GM23338 (cell line): ENCODE results near the gene CTBP2. TPM values are rescaled to one million over a fixed set of nuclear protein-coding genes. Genes with fewer than 3 reads are reported as not detected.

Experiments used
- ATAC-seq: fragments of 200-7000 bp; cut with Tn5 transposase; 3 replicates; pipeline ENCODE4 v1.9.1; 2020
- DNase-seq: peaks from one replicate; pipeline ENCODE4 v3.0.0-alpha.2; 2015; ENCODE audit warnings: low spot score
- H2AFZ ChIP-seq: fragments of 200-600 bp; sonication (generic); 2 replicates; pipeline ENCODE4 v1.8.0; 2016; ENCODE audit warnings: antibody characterized with exemption, mild to moderate bottlenecking, moderate library complexity
- H3F3A ChIP-seq: fragments of 200-600 bp; sonication (generic); replicated peaks from 2 replicates; pipeline ENCODE4 v1.8.0; 2017; ENCODE audit warnings: antibody characterized with exemption, mixed run types, low read depth
- H3K27ac ChIP-seq: fragments of 200-600 bp; sonication (generic); 2 replicates; pipeline ENCODE4 v1.6.1; 2016; ENCODE audit warnings: low read depth
- H3K27me3 ChIP-seq: fragments of 200-600 bp; sonication (generic); 2 replicates; pipeline ENCODE4 v1.8.0; 2016; ENCODE audit warnings: mild to moderate bottlenecking, mixed run types, moderate library complexity; ENCODE audit not compliant: insufficient read depth
- H3K36me3 ChIP-seq: fragments of 200-600 bp; sonication (generic); 2 replicates; pipeline ENCODE4 v1.8.0; 2016; ENCODE audit warnings: mild to moderate bottlenecking; ENCODE audit not compliant: insufficient read depth
- H3K4me1 ChIP-seq: fragments of 200-600 bp; sonication (generic); 2 replicates; pipeline ENCODE4 v1.8.0; 2016; ENCODE audit warnings: mild to moderate bottlenecking, moderate library complexity; ENCODE audit not compliant: insufficient read depth
- H3K4me2 ChIP-seq: fragments of 200-600 bp; sonication (generic); 2 replicates; pipeline ENCODE4 v1.7.1; 2017; ENCODE audit warnings: mixed run types
- H3K4me3 ChIP-seq: fragments of 200-600 bp; sonication (generic); 2 replicates; pipeline ENCODE4 v1.6.1; 2016; ENCODE audit warnings: mixed run types
- H3K79me2 ChIP-seq: fragments of 200-600 bp; sonication (generic); replicated peaks from 2 replicates; pipeline ENCODE4 v1.8.0; 2017; ENCODE audit warnings: mild to moderate bottlenecking; ENCODE audit not compliant: insufficient read depth
- H3K9me2 ChIP-seq: fragments of 200-600 bp; sonication (generic); 2 replicates; pipeline ENCODE4 v1.8.0; 2017; ENCODE audit not compliant: insufficient read depth
- H4K20me1 ChIP-seq: fragments of 200-600 bp; sonication (generic); replicated peaks from 2 replicates; pipeline ENCODE4 v1.8.0; 2017; ENCODE audit warnings: mild to moderate bottlenecking; ENCODE audit not compliant: insufficient read depth
- H3K27ac Mint-ChIP-seq: 2 replicates; pipeline ENCODE4 v1.8.0; 2020; ENCODE audit warnings: inconsistent platforms, mild to moderate bottlenecking, moderate library complexity, mixed read lengths
- H3K27me3 Mint-ChIP-seq: 3 replicates; pipeline ENCODE4 v1.8.0; 2022; ENCODE audit warnings: low read depth, mild to moderate bottlenecking, moderate library complexity, mixed read lengths, inconsistent platforms; ENCODE audit not compliant: insufficient read depth, poor library complexity
- H3K36me3 Mint-ChIP-seq: 3 replicates; pipeline ENCODE4 v1.8.0; 2021; ENCODE audit warnings: low read depth, mild to moderate bottlenecking, inconsistent platforms, moderate library complexity, mixed read lengths
- H3K4me1 Mint-ChIP-seq: 3 replicates; pipeline ENCODE4 v1.8.0; 2020; ENCODE audit warnings: mild to moderate bottlenecking, inconsistent platforms, mixed read lengths
- H3K4me3 Mint-ChIP-seq: 3 replicates; pipeline ENCODE4 v1.8.0; 2021; ENCODE audit warnings: moderate library complexity, mild to moderate bottlenecking, inconsistent platforms, mixed read lengths
- H3K9me3 Mint-ChIP-seq: 3 replicates; pipeline ENCODE4 v1.8.0; 2020; ENCODE audit warnings: moderate library complexity, mild to moderate bottlenecking, inconsistent platforms, mixed read lengths
- CREB1 ChIP-seq: fragments of 250-450 bp; sonication (Bioruptor Pico); IDR thresholded peaks from 2 replicates; pipeline ENCODE4 v1.5.0; 2020; ENCODE audit warnings: low read depth, mild to moderate bottlenecking, moderate library complexity
- CTCF ChIP-seq, 2 experiments: fragments of 200-600 bp in 1 of 2; sonication (generic) in 1 of 2; conservative IDR thresholded peaks; 2 replicates each; pipeline versions ENCODE4 v1.5.1 to v1.6.1; 2016 to 2017; ENCODE audit warnings: antibody characterized with exemption in 2 of 2, low read depth in 2 of 2, mild to moderate bottlenecking in 2 of 2, moderate library complexity in 1 of 2
- ETS1 ChIP-seq: IDR thresholded peaks from 2 replicates; pipeline ENCODE4 v1.6.1; 2016; ENCODE audit warnings: antibody characterized with exemption
- EZH2 ChIP-seq: fragments of 200-600 bp; sonication (generic); IDR thresholded peaks from one replicate; pipeline ENCODE4 v1.8.0; 2017; ENCODE audit warnings: antibody characterized with exemption, mild to moderate bottlenecking, low read depth; ENCODE audit not compliant: unreplicated experiment
- EZH2phosphoT487 ChIP-seq: fragments of 200-600 bp; sonication (generic); IDR thresholded peaks from one replicate; pipeline ENCODE4 v1.8.1; 2018; ENCODE audit warnings: antibody characterized with exemption; ENCODE audit not compliant: unreplicated experiment
- JUNB ChIP-seq: IDR thresholded peaks from one replicate; pipeline ENCODE4 v1.6.1; 2016; ENCODE audit warnings: antibody characterized with exemption; ENCODE audit not compliant: unreplicated experiment
- NANOG ChIP-seq: IDR thresholded peaks from 2 replicates; pipeline ENCODE4 v1.6.1; 2016; ENCODE audit warnings: antibody characterized with exemption, borderline replicate concordance
- POLR2AphosphoS5 ChIP-seq: IDR thresholded peaks from 2 replicates; pipeline ENCODE4 v1.6.1; 2016; ENCODE audit warnings: antibody characterized with exemption, low read depth
- STAT1 ChIP-seq: IDR thresholded peaks from one replicate; pipeline ENCODE4 v1.6.1; 2016; ENCODE audit warnings: antibody characterized with exemption; ENCODE audit not compliant: unreplicated experiment
- ZNF114 ChIP-seq: fragments of 250-450 bp; sonication (Bioruptor Pico); IDR thresholded peaks from 2 replicates; pipeline ENCODE4 v1.5.0; 2020; ENCODE audit warnings: mild to moderate bottlenecking, moderate library complexity
- ZNF331 ChIP-seq: fragments of 250-450 bp; sonication (Bioruptor Pico); IDR thresholded peaks from 2 replicates; pipeline ENCODE4 v1.5.0; 2020; ENCODE audit warnings: low read depth, mild to moderate bottlenecking, moderate library complexity
- polyA plus RNA-seq: library from polyadenylated mRNA; unstranded; fragments of >200 nt; fragmentation: Nextera tagmentation; extraction: Ambion mirVana; gene quantifications from 2 replicates; pipeline ENCODE4 v1.2.1, GENCODE V29; 2016
- total RNA-seq: library from RNA; depleted of rRNA; stranded (reverse); fragments of >200 nt; shearing (Covaris generic); gene quantifications from 2 replicates; pipeline ENCODE4 v1.2.3, GENCODE V29; 2014
- TF ChIP-seq, protein P1 (sequence below): fragments of 250-450 bp; sonication (Bioruptor Pico); IDR thresholded peaks from 2 replicates; pipeline ENCODE4 v1.5.0; 2020; ENCODE audit warnings: mild to moderate bottlenecking, moderate library complexity
- TF ChIP-seq, protein P2 (sequence below): IDR thresholded peaks from one replicate; pipeline ENCODE4 v1.6.1; 2018; ENCODE audit warnings: antibody characterized with exemption; ENCODE audit not compliant: unreplicated experiment

The CTBP2 gene
- total and polyA plus RNA-seq, 2 experiments from 2014 or later: 133 to 265 TPM

DNA sequence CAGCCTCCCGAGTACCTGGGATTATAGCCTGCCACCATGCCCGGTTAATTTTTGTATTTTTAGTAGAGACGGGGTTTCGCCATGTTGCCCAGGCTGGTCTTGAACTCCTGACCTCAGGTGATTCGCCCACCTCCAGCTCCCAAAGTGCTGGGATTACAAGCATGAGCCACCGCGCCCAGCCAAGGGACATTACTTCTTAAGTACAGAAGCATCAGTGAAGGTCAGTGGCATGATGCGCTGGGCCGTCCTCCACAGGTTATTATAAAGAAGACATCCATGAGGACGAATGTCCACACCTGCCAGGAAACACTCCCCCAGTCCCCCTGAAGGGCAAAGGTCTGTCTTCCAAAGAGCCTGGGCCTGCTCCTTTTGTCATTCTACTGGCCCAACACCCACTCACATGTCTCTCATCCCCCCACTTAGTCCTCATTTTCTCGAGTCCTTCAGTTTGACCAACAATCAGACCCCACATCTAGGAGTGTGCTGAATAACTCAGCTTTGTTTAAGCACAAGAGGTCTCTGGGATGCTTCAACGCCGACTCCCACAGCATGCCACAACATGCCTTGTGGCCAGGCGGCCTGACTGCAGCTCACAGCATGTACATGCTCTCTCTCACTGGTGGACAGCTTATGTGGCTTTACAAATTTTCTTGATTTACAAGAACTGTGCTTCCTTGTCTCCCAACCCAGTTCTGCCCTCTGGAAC, 73.0 kb downstream of the CTBP2 start:
- ATAC-seq: no peak
- DNase-seq: no peak
- Histone ChIP-seq H3K4me3 (no peak overlapping the region), H2AFZ (no peak overlapping the region), H3K9me2 (no peaks in the 10 kb centered on the region), H3K36me3 (peaks cover 10% of the 10 kb centered on the region), H3F3A (no peaks in the 10 kb centered on the region; the same call in 1 of the 2 replicates), H3K79me2 (peaks cover 100% of the 10 kb centered on the region), H3K4me1 (peaks cover 34% of the 10 kb centered on the region), H3K27me3 (no peaks in the 10 kb centered on the region), H3K4me2 (no peak overlapping the region), H4K20me1 (peaks cover 92% of the 10 kb centered on the region), H3K27ac (peak overlapping the region; percentile 69; the same call in 1 of the 2 replicates)
- Mint-ChIP-seq H3K27ac (peak overlapping the region; percentile 82), H3K4me3 (no peak overlapping the region), H3K27me3 (peaks cover 29% of the 10 kb centered on the region), H3K36me3 (peaks cover 84% of the 10 kb centered on the region), H3K4me1 (peaks cover 73% of the 10 kb centered on the region), H3K9me3 (no peaks in the 10 kb centered on the region)
- no peak for TF ChIP-seq POLR2AphosphoS5
- no peak for TF ChIP-seq ZNF114 (CRISPR knock-in tag)
- TF ChIP-seq STAT1: no peak
- no peak for TF ChIP-seq EZH2phosphoT487
- no peak for TF ChIP-seq JUNB
- no peak for TF ChIP-seq NANOG
- TF ChIP-seq ZNF331: no peak
- no peak for TF ChIP-seq CTCF (conservative IDR thresholded peaks at IDR 0.05; ENCODE audit: low read depth in 2 of 2)
- no peak for TF ChIP-seq ETS1
- TF ChIP-seq, protein P1, sequence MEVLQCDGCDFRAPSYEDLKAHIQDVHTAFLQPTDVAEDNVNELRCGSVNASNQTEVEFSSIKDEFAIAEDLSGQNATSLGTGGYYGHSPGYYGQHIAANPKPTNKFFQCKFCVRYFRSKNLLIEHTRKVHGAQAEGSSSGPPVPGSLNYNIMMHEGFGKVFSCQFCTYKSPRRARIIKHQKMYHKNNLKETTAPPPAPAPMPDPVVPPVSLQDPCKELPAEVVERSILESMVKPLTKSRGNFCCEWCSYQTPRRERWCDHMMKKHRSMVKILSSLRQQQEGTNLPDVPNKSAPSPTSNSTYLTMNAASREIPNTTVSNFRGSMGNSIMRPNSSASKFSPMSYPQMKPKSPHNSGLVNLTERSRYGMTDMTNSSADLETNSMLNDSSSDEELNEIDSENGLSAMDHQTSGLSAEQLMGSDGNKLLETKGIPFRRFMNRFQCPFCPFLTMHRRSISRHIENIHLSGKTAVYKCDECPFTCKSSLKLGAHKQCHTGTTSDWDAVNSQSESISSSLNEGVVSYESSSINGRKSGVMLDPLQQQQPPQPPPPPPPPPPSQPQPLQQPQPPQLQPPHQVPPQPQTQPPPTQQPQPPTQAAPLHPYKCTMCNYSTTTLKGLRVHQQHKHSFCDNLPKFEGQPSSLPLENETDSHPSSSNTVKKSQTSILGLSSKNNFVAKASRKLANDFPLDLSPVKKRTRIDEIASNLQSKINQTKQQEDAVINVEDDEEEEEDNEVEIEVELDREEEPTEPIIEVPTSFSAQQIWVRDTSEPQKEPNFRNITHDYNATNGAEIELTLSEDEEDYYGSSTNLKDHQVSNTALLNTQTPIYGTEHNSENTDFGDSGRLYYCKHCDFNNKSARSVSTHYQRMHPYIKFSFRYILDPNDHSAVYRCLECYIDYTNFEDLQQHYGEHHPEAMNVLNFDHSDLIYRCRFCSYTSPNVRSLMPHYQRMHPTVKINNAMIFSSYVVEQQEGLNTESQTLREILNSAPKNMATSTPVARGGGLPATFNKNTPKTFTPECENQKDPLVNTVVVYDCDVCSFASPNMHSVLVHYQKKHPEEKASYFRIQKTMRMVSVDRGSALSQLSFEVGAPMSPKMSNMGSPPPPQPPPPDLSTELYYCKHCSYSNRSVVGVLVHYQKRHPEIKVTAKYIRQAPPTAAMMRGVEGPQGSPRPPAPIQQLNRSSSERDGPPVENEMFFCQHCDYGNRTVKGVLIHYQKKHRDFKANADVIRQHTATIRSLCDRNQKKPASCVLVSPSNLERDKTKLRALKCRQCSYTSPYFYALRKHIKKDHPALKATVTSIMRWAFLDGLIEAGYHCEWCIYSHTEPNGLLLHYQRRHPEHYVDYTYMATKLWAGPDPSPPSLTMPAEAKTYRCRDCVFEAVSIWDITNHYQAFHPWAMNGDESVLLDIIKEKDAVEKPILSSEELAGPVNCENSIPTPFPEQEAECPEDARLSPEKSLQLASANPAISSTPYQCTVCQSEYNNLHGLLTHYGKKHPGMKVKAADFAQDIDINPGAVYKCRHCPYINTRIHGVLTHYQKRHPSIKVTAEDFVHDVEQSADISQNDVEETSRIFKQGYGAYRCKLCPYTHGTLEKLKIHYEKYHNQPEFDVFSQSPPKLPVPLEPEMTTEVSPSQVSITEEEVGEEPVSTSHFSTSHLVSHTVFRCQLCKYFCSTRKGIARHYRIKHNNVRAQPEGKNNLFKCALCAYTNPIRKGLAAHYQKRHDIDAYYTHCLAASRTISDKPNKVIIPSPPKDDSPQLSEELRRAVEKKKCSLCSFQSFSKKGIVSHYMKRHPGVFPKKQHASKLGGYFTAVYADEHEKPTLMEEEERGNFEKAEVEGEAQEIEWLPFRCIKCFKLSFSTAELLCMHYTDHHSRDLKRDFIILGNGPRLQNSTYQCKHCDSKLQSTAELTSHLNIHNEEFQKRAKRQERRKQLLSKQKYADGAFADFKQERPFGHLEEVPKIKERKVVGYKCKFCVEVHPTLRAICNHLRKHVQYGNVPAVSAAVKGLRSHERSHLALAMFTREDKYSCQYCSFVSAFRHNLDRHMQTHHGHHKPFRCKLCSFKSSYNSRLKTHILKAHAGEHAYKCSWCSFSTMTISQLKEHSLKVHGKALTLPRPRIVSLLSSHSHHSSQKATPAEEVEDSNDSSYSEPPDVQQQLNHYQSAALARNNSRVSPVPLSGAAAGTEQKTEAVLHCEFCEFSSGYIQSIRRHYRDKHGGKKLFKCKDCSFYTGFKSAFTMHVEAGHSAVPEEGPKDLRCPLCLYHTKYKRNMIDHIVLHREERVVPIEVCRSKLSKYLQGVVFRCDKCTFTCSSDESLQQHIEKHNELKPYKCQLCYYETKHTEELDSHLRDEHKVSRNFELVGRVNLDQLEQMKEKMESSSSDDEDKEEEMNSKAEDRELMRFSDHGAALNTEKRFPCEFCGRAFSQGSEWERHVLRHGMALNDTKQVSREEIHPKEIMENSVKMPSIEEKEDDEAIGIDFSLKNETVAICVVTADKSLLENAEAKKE: no peak
- TF ChIP-seq, protein P2, sequence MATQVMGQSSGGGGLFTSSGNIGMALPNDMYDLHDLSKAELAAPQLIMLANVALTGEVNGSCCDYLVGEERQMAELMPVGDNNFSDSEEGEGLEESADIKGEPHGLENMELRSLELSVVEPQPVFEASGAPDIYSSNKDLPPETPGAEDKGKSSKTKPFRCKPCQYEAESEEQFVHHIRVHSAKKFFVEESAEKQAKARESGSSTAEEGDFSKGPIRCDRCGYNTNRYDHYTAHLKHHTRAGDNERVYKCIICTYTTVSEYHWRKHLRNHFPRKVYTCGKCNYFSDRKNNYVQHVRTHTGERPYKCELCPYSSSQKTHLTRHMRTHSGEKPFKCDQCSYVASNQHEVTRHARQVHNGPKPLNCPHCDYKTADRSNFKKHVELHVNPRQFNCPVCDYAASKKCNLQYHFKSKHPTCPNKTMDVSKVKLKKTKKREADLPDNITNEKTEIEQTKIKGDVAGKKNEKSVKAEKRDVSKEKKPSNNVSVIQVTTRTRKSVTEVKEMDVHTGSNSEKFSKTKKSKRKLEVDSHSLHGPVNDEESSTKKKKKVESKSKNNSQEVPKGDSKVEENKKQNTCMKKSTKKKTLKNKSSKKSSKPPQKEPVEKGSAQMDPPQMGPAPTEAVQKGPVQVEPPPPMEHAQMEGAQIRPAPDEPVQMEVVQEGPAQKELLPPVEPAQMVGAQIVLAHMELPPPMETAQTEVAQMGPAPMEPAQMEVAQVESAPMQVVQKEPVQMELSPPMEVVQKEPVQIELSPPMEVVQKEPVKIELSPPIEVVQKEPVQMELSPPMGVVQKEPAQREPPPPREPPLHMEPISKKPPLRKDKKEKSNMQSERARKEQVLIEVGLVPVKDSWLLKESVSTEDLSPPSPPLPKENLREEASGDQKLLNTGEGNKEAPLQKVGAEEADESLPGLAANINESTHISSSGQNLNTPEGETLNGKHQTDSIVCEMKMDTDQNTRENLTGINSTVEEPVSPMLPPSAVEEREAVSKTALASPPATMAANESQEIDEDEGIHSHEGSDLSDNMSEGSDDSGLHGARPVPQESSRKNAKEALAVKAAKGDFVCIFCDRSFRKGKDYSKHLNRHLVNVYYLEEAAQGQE: no peak
- TF ChIP-seq EZH2: no peak
- no peak for TF ChIP-seq CREB1
